ENCODE data around the gene ADAMTS5.

Gene ADAMTS5

DNA sequence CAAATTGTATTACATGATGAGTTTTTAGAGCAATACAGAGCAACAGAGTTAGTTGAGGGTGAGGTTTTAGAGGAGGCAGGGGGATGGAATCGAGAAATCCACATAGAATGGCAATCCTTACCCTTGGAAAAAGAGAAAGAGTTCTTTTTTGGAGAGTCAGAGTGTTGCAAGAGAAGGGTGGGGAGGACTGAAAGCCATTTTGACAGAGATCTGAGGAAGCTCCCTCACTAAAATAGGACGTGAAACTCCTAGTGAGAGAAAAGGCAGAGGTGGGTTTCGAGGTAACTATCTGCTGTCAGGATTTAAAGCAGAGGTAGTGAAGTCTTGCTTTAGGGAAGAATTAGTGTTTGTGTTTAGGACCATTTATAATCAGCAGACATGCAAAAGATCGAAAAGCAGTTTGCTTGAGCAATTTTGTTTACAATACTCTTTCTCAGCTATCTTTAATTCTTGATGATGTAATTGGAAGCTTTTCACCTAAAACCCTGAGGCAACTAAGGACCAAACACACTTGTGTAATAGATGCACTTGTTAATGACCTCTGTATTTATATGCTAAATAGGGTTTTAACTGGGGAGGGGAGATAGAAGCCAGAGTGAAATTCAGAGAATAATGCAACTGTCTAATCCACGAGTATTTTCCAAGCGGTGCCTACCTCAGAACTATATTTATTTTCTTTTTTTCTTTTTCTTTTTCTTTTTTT, 20.0 kb downstream of the ADAMTS5 start:
- DNase-seq, result no peak

DNA sequence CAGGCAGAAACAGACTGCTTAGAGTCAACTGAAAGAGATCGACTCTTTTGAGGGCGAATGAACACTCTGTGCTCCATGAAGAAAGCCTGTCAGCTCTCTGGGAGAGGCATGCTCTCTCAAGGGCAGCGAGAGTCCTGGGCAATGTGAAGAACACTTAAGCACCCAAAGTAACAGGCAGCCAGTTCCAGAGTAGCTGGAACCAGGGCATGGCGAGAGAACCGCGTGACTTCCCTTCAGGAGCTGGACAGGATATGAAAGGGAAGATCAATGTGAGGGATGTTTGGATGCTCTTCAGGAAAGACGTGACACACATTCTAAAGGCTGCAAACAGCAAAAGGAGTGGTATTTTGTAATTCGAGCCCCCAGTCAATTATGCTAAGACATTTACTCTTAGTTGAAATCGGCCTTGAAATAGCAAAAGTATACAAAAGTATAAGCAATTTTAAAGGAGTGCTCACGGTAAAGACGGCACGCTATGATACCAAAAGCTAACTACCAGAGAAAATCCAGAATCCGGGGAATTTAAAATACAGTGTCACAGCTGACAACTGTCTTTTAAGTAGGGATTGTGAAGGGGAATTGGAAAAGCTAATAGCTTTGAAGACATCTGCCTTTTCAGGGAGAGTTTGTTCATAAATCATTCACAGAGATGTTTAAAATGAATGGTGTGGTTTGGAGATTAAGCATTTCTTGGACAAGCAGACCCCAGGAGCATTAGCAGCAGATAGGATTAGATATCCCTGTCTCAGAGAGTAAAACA, 20.8 kb downstream of the ADAMTS5 start:
- DNase-seq, result no peak

DNA sequence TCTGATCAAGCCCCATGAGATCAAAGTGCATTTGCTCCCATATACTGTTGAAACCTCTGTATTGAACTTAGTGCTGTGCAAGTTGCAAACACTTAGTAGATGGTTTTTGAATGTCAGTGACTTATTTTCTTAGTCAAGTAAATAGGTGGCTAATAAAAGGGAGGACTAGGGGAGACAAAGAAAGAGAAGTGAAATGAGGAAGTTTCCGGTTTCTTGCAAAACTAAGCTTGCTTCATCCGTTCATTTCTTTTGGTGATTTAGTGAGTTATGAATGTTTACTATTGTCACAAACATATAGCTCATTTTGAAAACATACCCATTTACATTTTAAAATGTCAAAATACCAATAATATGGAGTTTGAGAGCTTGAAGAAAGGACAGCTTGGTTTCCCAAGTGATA, 23.0 kb downstream of the ADAMTS5 start:
- no peak for DNase-seq

DNA sequence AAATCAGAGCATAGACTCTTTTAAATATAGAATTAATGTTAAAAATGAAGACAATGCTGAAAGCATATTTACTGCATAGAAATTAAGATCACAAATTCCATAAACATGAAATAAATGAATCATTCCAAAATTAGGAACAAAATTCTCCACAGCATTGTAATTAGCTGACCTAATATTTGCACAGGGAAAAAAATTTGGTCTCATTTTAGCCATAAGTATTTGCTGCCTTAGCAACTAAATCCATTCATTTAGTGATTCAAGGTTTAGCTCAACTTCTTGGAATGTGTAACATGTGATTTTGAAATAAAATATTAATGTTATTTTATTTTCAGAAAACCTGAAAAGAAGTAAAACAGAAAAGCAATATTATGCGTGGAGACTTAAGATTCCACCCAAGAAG, 25.5 kb downstream of the ADAMTS5 start:
- no peak for DNase-seq

DNA sequence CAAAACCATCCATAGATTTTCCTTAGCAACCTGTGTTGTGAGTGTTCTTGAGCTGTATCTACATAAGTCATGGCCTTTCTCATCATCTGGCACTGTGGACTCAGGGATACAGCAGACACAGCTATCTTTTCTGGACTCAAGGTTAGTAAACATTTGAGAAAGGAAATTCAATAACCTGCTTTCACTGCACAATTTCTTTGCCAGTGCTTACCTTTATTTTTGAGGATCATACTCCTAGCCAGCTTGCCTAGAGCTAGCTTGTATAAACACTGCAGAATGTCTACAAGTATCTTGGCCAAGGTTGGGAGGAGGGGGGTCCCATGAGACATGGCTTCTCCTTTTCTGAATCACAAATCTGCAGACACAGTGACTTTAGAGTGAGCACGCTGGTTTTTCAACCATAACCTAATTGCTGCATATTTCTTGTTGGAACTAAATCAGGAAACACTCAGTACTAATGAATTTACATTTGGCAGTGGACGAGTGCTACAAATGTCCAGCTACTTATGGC, 27.2 kb downstream of the ADAMTS5 start:
- DNase-seq, result no peak

DNA sequence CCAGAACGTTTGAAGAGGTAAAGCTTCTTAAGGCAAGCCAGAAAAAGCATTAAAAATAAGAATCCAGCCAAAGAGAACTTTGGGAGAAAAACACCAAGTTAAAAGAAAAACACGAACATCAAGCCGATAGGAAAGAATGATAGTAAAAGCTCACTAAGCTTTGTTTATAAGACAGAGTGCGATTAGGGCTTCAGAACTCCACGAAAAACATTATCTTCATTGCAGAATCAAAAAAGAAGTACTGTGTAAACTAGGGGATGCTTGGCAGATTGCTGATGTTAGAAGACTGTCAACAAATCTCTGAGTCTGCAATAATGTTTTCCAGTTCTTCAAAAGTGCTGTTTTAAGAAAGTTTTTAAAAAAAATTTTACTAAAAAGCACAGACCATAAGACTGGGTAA, 30.2 kb downstream of the ADAMTS5 start:
- DNase-seq, result no peak

DNA sequence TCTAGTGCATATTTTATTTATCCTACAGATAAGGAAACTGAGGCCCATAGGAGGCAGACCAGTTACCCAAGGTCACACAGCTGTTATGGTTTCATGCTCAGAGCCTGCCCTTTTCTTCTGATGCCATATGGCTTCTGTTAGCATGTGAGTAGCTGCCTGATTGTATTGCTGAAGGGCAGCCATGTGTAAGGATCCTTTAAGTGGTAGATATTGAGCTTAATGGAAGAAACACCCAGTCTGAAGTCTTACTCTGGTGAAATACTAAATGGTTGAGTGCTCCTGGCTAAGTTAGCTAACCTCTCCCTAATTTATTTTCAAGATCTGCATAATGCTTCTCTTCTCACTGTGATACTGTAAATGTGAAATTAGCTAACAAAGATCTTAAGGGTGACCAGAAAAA, 30.9 kb downstream of the ADAMTS5 start:
- no peak for DNase-seq

DNA sequence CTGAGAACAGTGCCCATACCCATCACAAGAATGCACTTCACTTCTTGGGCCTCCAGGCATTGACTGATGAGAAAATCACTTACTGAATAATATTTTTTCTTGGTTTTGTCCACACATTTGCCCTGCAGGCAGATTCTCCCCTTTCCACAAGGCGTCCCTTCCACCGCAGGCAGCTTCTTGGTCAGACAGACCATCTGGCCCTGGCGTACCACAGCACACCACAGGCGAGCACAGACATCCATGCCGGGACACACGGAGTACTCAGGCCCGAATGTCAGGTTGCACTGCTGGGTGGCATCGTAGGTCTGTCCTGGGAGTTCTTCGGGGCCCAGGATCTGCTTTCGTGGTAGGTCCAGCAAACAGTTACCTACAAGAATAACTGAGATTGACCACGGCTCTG, 32.5 kb downstream of the ADAMTS5 start:
- DNase-seq, result no peak

DNA sequence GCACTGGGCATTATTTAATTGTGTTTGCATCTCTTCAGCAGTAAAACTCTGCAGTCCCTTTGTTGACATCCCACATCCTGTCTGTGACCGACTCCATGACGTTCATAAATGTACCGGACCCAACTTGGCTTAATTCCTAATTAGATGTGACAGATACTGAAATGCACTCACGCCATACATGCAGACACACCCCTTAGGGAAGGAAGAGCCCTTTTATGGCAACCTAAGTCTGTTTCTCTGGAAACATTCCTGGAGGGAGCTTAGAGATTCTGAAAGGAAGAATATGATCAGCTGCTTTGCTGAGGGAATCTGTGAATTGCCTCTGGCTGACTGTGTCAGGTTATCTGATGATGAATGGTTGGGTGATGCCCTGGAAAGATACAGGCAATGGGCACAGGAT, 33.4 kb downstream of the ADAMTS5 start:
- no peak for DNase-seq

DNA sequence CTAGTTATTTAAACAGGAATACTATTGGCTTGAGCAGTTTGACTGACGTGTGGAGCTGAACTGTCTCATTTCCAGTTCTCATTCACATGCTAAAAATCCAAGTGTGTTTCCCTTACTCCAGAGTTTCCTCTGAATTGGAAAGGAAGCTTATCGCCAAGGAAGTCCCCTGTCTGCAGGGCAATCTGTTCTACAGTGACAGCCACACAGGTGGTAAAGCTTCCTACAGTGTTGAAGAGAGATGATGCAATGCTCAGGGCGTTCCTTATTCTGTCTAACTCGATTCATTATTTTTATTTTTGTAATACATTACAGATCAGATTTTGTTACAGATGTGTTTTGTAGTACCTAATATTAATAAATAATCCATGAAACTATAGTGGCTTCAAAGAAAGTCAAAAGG, 41.3 kb downstream of the ADAMTS5 start:
- DNase-seq, result no peak

DNA sequence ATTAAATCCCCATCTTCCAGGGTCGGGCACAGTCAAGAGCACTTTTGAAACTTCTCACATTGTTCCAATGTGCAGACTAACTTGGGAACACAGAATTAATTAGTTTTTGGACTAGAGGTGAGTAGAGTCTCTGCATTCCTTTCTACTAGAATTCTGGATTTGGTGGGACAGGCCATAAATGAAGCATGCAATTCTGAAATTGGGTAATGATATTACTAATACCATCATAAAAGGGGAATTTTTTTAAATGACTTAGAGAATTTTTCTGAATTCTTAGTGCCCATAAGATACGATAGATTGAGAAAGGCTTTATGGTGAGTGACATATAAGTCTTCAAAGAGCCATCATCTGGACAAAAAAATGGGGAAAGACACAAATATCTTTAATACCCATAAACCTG, 41.8 kb downstream of the ADAMTS5 start:
- no peak for DNase-seq

DNA sequence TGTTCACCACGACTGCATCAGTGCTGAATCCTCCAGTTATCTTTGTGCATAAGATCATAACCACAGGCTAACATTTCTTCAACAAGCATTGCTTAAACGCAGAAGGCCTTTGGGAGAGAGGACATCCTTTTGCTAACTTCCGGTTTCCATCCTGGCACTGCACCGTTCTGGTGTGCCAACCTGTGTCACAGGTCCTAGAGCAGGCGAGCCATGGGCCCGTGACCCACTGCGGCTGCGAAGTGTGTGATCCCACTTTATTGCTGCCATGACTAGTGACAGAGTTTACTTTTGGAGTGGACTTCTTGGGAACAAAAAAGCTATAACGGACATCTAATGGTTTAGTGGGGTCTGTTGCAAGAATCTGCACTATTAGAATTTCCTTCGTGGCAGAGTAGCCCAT, 42.9 kb downstream of the ADAMTS5 start:
- no peak for DNase-seq

DNA sequence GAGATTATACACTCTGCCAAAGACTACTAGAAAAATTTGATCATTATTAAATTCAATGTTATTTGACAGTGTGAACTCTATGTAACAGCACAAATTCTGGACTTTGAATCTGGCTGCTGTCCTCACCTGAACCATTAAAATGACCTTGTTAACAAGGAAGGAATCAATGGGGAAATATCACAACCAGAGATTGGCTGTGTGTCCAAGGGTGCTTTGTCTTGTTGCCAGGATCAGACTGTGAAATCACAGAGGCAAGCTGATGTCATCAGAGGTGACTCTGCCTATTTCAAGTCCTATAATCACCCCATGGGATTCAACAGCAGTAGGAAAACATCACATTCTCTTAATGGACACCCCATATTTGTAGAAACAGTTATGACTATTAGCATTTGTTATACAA, 46.8 kb downstream of the ADAMTS5 start:
- DNase-seq, result no peak

DNA sequence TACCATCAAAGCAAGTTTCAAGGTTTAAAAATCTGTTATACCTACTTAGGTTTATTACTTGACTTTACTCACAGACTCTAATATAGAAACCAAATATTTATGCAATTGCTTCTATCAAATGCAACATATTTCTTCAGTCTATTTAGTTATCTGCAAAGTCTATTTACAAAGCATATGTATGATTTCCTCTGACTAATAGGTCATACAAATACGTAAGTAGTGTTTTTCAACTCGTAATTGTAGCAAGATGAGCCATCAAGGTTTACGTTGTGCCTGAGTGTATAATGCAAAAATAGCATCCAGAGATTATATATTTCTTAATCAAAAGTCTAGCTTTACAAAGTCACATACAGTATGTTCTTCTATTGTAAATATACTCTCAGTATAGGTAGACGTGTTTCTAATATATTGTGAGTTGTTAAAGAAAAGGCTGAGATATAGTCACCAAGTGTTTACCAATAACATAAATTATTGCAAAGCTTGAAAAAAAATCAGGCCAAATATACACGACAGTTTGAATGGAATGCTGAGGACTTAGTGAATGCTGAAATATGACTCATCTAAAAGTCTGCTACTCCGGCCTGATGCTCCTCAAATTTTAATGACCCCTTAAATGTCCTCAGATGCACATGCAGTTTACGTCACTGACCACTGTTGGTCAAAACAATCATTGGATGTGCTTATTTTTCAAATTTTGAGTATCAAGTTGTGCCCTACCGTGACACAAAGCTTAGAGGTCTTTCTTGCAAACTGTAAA, 48.4 kb downstream of the ADAMTS5 start:
- no peak for DNase-seq

DNA sequence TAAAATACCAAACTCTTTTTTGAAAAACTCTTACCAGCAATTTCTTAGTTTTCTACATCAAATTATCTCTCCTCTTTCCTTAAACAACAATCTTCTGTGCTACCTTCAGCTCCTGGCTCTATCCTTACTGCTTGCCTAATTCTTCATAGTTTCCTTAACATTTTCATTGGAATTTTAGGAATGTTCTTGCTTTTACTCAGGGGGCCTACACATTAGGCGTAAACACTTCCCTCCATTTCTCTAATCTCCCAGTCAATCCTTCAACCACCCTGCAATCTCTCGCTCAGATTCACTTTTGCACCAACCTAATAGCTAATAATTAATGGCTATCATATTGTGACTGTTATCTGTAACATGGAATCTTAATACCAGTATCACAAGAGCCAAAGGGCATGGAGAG, 50.1 kb downstream of the ADAMTS5 start:
- DNase-seq, result no peak

DNA sequence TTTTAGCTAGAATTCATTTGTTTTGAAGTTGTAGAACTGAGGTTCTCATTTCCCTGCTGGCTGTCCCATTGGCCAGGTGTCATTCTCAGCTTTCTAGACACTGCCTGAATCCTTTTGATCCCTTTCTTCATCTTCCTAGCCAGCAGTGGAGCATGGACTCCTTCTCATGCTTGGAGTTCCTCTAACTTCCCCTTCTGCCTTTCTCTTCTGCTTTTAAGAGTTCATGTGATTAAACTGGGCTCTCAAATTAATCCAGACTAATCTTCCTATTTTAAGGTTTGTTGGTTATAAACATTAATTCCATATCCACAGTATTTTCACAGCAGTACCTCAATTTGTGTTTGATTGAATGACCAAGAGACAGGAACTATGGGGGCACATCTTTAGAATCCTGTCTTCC, 52.3 kb downstream of the ADAMTS5 start:
- no peak for DNase-seq

DNA sequence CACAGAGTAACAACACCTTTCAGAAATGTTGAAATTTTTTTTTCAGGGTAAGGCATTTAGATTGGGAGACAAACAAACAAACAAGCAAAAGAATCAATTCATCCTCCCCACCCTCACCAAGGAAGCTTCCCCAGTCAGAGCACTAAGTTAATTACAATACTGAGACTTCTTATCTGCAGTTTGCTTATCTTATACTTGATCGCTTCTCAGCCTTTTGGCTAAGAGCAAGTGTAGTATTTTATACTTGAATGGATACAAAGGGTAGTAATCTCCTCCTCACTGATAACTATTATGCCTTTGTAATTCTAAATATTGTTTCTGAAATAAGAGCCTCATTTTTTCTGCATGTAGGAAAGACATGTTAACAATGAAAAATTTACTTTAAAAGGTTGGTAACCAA, 54.4 kb downstream of the ADAMTS5 start:
- DNase-seq, result no peak

DNA sequence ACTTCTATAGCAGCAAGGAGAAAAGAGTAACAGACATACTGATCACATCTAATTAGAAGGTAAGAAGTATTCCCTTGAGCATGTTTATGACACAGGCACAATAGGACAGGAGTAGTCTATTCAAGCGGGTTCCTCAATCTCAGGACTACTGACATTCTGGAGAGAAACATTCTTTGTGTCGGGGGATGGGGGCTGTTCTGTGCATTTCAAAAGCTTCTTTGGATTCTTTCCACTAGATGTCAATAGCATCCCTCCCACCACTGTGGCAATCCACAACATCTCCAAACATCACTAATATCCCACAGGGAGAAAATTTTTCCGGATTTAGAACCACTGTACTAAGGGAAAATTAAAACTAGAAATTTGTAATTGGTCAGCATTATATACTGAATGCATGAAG, 56.9 kb downstream of the ADAMTS5 start:
- DNase-seq, result no peak

DNA sequence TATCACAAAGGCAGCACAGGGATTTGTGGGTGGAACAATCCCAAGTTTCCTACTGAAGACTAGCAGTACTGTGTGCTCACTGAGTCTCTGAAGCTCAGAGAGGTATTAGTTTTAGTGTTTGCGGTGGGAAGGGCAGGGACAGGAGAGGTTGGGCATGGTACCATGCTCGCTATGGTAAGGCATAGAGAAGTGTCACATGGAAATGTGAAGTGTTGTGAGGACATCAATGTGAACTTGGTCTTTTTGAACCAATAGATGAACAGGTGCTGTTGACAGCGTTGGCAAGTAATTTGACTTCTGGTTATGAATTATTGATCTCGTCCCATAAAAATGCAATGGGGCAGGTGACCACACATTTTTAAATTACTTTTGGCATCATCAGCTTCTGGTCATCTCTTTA, 65.9 kb downstream of the ADAMTS5 start:
- DNase-seq, result no peak

DNA sequence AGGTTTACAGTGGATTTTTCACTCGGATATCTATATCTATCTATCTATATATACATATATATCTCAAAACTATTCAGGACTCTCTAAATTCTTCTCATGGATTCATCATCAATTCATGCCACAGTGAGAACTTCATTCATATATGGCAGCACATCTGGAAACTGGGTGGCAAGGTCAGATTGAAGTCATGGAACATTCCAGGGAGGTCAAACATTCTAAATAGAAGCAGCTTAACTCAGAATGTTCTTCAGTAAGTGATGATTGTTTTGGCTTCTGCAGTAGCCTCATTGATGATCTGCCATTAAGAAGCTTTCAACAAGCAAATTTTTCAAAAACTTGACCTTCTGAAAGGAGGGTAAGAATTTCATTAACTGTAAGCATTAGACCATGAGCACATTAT, 74.7 kb downstream of the ADAMTS5 start:
- no peak for DNase-seq

DNA sequence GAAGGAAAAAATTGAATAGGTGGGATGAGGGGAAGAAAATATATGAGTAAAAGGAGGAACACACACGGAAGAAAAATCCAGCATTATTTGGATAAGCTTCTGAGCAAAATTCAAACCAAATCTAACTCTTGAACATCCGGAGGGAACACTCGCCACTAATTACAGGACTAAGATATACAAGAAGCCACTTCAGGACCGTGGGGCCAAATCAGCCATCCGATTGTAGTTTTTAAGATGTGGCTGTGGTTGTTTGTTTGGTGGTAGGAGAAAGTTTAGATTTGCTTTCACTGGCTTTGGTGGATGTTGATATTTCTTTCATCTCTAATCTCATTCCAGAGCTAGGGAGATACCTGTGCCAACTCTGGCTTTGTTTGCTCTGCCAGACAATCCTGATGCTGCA, 78.0 kb downstream of the ADAMTS5 start:
- DNase-seq, result no peak

DNA sequence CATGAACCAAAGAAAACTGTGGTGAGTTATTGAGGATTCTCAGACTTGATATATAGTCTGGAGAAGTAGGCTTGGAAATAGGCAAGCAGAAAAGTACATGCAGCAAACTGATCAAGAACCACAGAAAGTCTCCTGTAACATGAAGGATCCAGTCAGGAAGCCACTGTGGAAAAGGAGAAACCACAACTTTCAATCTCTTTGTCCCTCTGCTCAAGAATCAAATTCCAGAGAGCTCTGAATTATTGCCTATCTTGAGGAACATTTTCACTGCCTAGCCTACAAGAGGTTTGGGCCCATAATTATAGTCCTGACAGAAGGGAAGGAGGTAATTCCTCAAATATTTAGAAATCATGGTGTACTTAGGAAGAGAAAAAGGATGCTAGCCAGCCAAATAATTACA, 78.6 kb downstream of the ADAMTS5 start:
- no peak for DNase-seq

DNA sequence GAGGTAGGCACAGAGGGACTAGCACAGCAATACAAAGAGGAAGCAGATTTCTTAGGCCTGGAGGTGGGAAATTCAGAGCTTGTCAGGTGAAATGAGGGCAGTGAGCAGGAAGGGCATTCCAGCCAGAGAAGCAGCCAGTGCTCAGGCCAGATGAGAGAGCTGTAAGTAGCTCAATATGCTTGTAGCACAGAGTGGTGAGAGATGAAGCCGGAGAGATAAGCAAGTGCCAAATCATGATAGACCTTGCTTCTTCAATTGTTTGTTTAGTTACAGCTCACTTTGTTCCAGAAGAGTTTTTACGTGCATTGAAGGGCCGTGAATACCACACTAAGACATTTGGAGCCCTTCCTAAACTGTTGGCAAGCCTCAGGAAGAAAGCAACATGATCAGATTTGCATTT, 79.6 kb downstream of the ADAMTS5 start:
- DNase-seq, result no peak

DNA sequence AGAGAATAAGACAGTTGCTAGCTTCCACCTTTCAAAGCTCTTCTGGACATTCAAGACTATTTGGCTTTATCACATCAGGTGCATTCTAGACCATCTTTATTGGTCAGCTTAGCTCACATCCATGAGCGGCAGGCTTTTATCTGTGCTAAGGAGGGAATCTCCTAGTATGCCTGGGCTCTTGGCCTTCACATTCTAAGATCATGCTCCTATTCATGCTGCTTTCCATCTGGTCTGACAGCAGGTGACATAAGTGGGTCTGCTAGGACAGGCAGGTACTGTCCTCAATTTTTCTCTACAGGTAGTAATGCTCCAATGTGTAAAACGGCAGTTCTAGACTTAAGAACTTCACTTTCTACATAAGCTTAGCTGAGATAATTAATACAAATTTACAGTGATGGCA, 82.5 kb downstream of the ADAMTS5 start:
- DNase-seq, result no peak
